Measurements from ENCODE around the gene ALLC. TPM values are rescaled to one million over a fixed set of nuclear protein-coding genes. Genes with fewer than 3 reads are reported as not detected.

ALLC gene
- total RNA-seq, 1 experiment from 2014 or later = not detected

DNA sequence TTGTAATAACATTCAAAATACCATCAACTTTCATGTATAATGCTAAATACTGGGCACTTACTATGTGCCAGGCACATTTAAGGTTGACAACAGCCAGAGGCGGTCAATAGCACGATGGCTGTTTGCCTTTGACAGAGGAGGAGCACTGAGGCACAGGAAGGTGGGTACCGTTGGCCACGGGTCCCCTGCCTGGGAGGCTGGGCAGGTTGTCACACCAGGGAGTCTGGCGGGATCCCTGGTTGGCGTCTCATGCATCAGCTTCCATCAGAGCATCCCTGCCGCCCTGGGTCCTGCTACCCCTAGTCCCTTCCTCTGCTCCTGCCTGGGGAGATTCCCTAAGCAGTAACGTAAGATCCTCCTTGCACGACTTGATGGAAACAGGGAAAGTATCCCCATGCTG is 19.4 kb downstream of the ALLC start:
- BruUV-seq (replicated peaks) = no TSS peak
- no peaks in the 10 kb centered on the region for H3K9me3 Mint-ChIP-seq (ENCODE audit: unreplicated experiment)
- TF ChIP-seq, protein P1, sequence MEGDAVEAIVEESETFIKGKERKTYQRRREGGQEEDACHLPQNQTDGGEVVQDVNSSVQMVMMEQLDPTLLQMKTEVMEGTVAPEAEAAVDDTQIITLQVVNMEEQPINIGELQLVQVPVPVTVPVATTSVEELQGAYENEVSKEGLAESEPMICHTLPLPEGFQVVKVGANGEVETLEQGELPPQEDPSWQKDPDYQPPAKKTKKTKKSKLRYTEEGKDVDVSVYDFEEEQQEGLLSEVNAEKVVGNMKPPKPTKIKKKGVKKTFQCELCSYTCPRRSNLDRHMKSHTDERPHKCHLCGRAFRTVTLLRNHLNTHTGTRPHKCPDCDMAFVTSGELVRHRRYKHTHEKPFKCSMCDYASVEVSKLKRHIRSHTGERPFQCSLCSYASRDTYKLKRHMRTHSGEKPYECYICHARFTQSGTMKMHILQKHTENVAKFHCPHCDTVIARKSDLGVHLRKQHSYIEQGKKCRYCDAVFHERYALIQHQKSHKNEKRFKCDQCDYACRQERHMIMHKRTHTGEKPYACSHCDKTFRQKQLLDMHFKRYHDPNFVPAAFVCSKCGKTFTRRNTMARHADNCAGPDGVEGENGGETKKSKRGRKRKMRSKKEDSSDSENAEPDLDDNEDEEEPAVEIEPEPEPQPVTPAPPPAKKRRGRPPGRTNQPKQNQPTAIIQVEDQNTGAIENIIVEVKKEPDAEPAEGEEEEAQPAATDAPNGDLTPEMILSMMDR (IDR thresholded peaks at IDR 0.05; ENCODE audit: unreplicated experiment) = no peak
- H3K4me1 Mint-ChIP-seq (ENCODE audit: insufficient read depth, unreplicated experiment) = no peaks in the 10 kb centered on the region
- no peak overlapping the region for H3K4me3 Mint-ChIP-seq (ENCODE audit: unreplicated experiment)
- no peak for DNase-seq (ENCODE audit: unreplicated experiment)
- H3K27me3 Mint-ChIP-seq (ENCODE audit: insufficient read depth, unreplicated experiment) = peaks cover 15% of the 10 kb centered on the region
- CTCF ChIA-PET = interaction anchor here (2.6 kb wide), 1 partner anchor 14 kb away, joined by 11 read pairs; no protein-coding TSS in a partner anchor
- POLR2A ChIA-PET = no interaction called here
- no peaks in the 10 kb centered on the region for H3K36me3 Mint-ChIP-seq (ENCODE audit: insufficient read depth, unreplicated experiment)
- intact Hi-C loops (cut with micrococcal nuclease) = no loop called here
- H3K27ac Mint-ChIP-seq (ENCODE audit: low read depth, unreplicated experiment) = no peak overlapping the region

DNA sequence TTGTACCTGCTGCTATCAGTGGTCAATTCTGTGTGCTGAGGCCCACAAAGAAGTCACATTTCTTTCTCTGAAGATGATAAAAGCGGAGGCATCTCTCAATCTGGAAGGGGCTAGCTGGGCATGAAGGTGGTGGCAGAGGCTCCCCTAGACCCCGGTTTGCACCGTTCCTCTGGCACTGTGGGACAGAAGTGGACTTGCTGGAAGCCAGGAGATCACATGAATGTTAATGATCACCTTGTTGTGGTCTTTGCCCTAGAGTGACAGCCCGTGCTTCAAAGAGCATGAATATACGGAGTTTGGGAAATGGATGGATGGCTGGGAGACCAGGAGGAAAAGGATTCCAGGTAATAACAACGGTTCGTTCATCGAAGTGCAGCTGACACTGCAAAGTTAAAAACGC is 20.2 kb downstream of the ALLC start:
- no peaks in the 10 kb centered on the region for H3K9me3 Mint-ChIP-seq (ENCODE audit: unreplicated experiment)
- no peak overlapping the region for H3K4me3 Mint-ChIP-seq (ENCODE audit: unreplicated experiment)
- no peak overlapping the region for H3K27ac Mint-ChIP-seq (ENCODE audit: low read depth, unreplicated experiment)

DNA sequence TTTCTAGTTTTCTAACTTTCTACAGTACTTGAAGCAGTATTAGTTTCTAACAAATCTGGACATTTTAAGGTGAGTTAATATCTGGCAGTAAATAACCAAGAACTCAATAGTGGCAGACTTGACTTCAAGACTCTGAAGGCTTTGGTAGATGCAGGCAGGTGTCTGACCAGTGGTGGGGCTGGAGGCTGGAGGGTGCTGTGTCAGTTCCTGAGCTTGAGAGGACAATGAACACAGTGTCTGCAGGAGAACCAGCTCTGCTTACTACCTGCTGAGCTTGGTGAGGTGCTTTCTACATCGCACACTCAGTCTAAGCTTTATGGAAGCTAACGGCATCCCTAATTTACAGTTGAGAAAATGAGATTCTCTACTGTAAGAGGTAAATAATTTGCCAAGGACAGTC is 21.2 kb downstream of the ALLC start:
- no peak for DNase-seq (ENCODE audit: unreplicated experiment)
- Mint-ChIP-seq H3K4me3 (ENCODE audit: unreplicated experiment) (no peak overlapping the region), H3K27me3 (ENCODE audit: insufficient read depth, unreplicated experiment) (peaks cover 15% of the 10 kb centered on the region), H3K36me3 (ENCODE audit: insufficient read depth, unreplicated experiment) (no peaks in the 10 kb centered on the region), H3K9me3 (ENCODE audit: unreplicated experiment) (no peaks in the 10 kb centered on the region), H3K27ac (ENCODE audit: low read depth, unreplicated experiment) (no peak overlapping the region), H3K4me1 (ENCODE audit: insufficient read depth, unreplicated experiment) (peaks cover 5% of the 10 kb centered on the region)
- ChIA-PET CTCF (interaction anchor here (0.8 to 2.6 kb wide), 2 partner anchors 13 to 255 kb away, joined by 3 to 11 read pairs; no protein-coding TSS in a partner anchor), POLR2A (no interaction called here)
- BruUV-seq (replicated peaks) = no TSS peak
- intact Hi-C loops (cut with micrococcal nuclease) = no loop called here
- TF ChIP-seq, protein P1 (IDR thresholded peaks at IDR 0.05; ENCODE audit: unreplicated experiment) = no peak

More for the DNA sequence above, 20.2 kb downstream of the ALLC start:
- ChIA-PET POLR2A (no interaction called here), CTCF (interaction anchor here (0.6 to 2.6 kb wide), 3 partner anchors 14 to 1843 kb away, joined by 3 to 11 read pairs (median 4); no protein-coding TSS in a partner anchor)
- no TSS peak for BruUV-seq (replicated peaks)
- DNase-seq (ENCODE audit: unreplicated experiment) = no peak
- H3K4me1 Mint-ChIP-seq (ENCODE audit: insufficient read depth, unreplicated experiment) = no peaks in the 10 kb centered on the region
- TF ChIP-seq, protein P1 (IDR thresholded peaks at IDR 0.05; ENCODE audit: unreplicated experiment) = no peak
- H3K36me3 Mint-ChIP-seq (ENCODE audit: insufficient read depth, unreplicated experiment) = no peaks in the 10 kb centered on the region
- intact Hi-C loops (cut with micrococcal nuclease) = no loop called here
- H3K27me3 Mint-ChIP-seq (ENCODE audit: insufficient read depth, unreplicated experiment) = peaks cover 15% of the 10 kb centered on the region

DNA sequence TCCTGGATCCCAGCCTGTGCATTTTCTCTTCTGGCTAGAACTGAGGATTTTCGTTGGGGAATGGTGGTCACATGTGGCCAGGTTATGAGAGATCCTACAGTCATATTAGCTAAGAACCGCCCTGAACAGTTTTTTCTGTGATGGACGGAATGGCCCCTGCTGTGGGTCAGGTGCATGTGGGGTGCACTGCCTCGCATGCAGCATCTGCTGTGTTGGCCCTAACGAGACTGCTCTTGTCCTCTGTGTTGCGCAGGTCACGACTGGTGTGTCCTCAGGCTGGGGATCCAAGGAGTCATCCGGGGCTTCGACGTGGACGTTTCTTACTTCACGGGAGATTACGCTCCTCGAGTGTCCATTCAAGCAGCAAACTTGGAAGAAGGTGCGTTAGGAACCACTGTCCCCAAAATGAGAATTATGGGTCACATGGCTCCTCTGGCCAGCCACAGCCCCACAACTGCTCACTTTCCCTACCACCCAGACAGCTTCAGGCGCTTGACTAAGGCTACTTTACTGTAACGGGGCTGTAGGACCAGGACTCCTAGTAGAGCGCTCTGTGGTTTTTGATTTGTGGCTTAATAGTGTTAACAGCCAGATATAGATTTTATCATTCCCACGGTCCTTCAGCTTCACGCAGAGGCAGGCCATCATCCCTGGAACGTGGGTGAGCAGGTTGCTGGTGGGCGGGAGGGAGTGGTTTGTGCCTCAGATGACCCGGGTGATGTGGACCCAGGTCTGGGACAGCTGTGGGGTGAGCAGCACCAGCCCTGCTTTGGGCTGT is 21.8 kb downstream of the ALLC start:
- intact Hi-C loops (cut with micrococcal nuclease) = no loop called here
- no peak overlapping the region for H3K4me3 Mint-ChIP-seq (ENCODE audit: unreplicated experiment)
- TF ChIP-seq, protein P1 (IDR thresholded peaks at IDR 0.05; ENCODE audit: unreplicated experiment) = no peak
- CTCF ChIA-PET = interaction anchor here (0.7 to 2.6 kb wide), 3 partner anchors 12 to 256 kb away, joined by 3 to 11 read pairs (median 4); no protein-coding TSS in a partner anchor
- H3K27ac Mint-ChIP-seq (ENCODE audit: low read depth, unreplicated experiment) = no peak overlapping the region
- H3K4me1 Mint-ChIP-seq (ENCODE audit: insufficient read depth, unreplicated experiment) = peaks cover 7% of the 10 kb centered on the region
- no peaks in the 10 kb centered on the region for H3K36me3 Mint-ChIP-seq (ENCODE audit: insufficient read depth, unreplicated experiment)
- BruUV-seq (replicated peaks) = no TSS peak
- POLR2A ChIA-PET = no interaction called here
- DNase-seq (ENCODE audit: unreplicated experiment) = no peak
- H3K9me3 Mint-ChIP-seq (ENCODE audit: unreplicated experiment) = no peaks in the 10 kb centered on the region
- peaks cover 16% of the 10 kb centered on the region for H3K27me3 Mint-ChIP-seq (ENCODE audit: insufficient read depth, unreplicated experiment)

All from MCF 10A (cell line).